OCI-LY1 (cell line): ENCODE data around the gene FXYD6.

Experiments used
- H2AFZ ChIP-seq: fragments of 200-600 bp; sonication (generic), shearing (Covaris generic); 2 replicates; pipeline ENCODE4 v1.6.0; 2014; ENCODE audit warnings: antibody characterized with exemption, mild to moderate bottlenecking, low read length
- H3F3A ChIP-seq: fragments of 200-600 bp; sonication (generic), shearing (Covaris generic); 2 replicates; pipeline ENCODE4 v1.6.0; 2014; ENCODE audit warnings: mild to moderate bottlenecking, antibody characterized with exemption, low read length, moderate library complexity; ENCODE audit not compliant: insufficient read depth
- H3K27ac ChIP-seq: fragments of 200-600 bp; sonication (generic); 2 replicates; pipeline ENCODE4 v1.5.1; 2014; ENCODE audit warnings: low read length, mixed run types, mild to moderate bottlenecking, low read depth; ENCODE audit not compliant: poor library complexity, severe bottlenecking
- H3K27me3 ChIP-seq: fragments of 200-600 bp; sonication (generic); 2 replicates; pipeline ENCODE4 v1.6.0; 2014; ENCODE audit warnings: antibody characterized with exemption, mild to moderate bottlenecking, low read length, moderate library complexity; ENCODE audit not compliant: insufficient read depth
- H3K36me3 ChIP-seq: fragments of 200-600 bp; sonication (generic); 2 replicates; pipeline ENCODE4 v1.6.1; 2014; ENCODE audit warnings: mild to moderate bottlenecking, antibody characterized with exemption, low read length, moderate library complexity, mixed read lengths; ENCODE audit not compliant: insufficient read depth
- H3K4me1 ChIP-seq: fragments of 200-600 bp; sonication (generic); 2 replicates; pipeline ENCODE4 v1.5.1; 2014; ENCODE audit warnings: mild to moderate bottlenecking, low read length, moderate library complexity; ENCODE audit not compliant: insufficient read depth, severe bottlenecking
- H3K4me2 ChIP-seq: fragments of 200-600 bp; sonication (generic), shearing (Covaris generic); 2 replicates; pipeline ENCODE4 v1.6.1; 2014; ENCODE audit warnings: low read length
- H3K4me3 ChIP-seq: fragments of 200-600 bp; sonication (generic); 2 replicates; pipeline ENCODE4 v1.5.1; 2014; ENCODE audit warnings: low read length, low read depth, mild to moderate bottlenecking, mixed read lengths; ENCODE audit not compliant: poor library complexity, severe bottlenecking
- H3K79me2 ChIP-seq: fragments of 200-600 bp; shearing (Covaris generic); 2 replicates; pipeline ENCODE4 v1.6.1; 2016; ENCODE audit warnings: mixed run types, low read length, mixed read lengths; ENCODE audit not compliant: insufficient read depth
- H3K9ac ChIP-seq: fragments of 200-600 bp; sonication (generic), shearing (Covaris generic); 2 replicates; pipeline ENCODE4 v1.6.1; 2014; ENCODE audit warnings: mild to moderate bottlenecking, low read length, mixed read lengths
- H3K9me2 ChIP-seq: fragments of 200-600 bp; sonication (generic), shearing (Covaris generic); 2 replicates; pipeline ENCODE4 v1.6.1; 2014; ENCODE audit warnings: low read depth, mild to moderate bottlenecking, low read length, mixed read lengths
- H3K9me3 ChIP-seq: fragments of 200-600 bp; shearing (Covaris generic); 2 replicates; pipeline ENCODE4 v1.6.1; 2014; ENCODE audit warnings: low read length, mixed read lengths
- H4K20me1 ChIP-seq: fragments of 200-600 bp; sonication (generic), shearing (Covaris generic); 2 replicates; pipeline ENCODE4 v1.6.0; 2016; ENCODE audit warnings: mild to moderate bottlenecking, low read length; ENCODE audit not compliant: insufficient read depth
- CTCF ChIP-seq: fragments of 200-600 bp; sonication (generic), shearing (Covaris generic); IDR thresholded peaks from 2 replicates; pipeline ENCODE4 v1.5.1; 2017; ENCODE audit warnings: mild to moderate bottlenecking, antibody characterized with exemption, low read length, moderate library complexity, mixed read lengths
- EZH2 ChIP-seq: fragments of 200-600 bp; sonication (generic), shearing (Covaris generic); IDR thresholded peaks from 2 replicates; pipeline ENCODE4 v1.8.0; 2017; ENCODE audit warnings: borderline replicate concordance, mixed run types, mild to moderate bottlenecking, antibody characterized with exemption, low read length, moderate library complexity, mixed read lengths

FXYD6 gene

GRCh38 chr11:117884994-117885393 lies 8.5 kb upstream of the FXYD6 start:
- Histone ChIP-seq H3K27ac (no peak overlapping the region), H3F3A (no peaks in the 10 kb centered on the region), H2AFZ (no peak overlapping the region), H3K4me3 (no peak overlapping the region), H3K79me2 (no peaks in the 10 kb centered on the region), H4K20me1 (no peaks in the 10 kb centered on the region), H3K9me2 (no peaks in the 10 kb centered on the region), H3K4me1 (no peaks in the 10 kb centered on the region), H3K4me2 (no peak overlapping the region), H3K9ac (no peak overlapping the region), H3K9me3 (no peaks in the 10 kb centered on the region), H3K36me3 (no peaks in the 10 kb centered on the region), H3K27me3 (no peaks in the 10 kb centered on the region; the same call in 1 of the 2 replicates)
- TF ChIP-seq CTCF, result no peak
- TF ChIP-seq EZH2, result no peak

- no peaks in the 10 kb centered on the region for H3K79me2 ChIP-seq
- no peak overlapping the region for H3K4me3 ChIP-seq
- no peaks in the 10 kb centered on the region for H3K9me2 ChIP-seq
- no peaks in the 10 kb centered on the region for H3K9me3 ChIP-seq
- no peaks in the 10 kb centered on the region for H3F3A ChIP-seq
- H4K20me1 ChIP-seq, result no peaks in the 10 kb centered on the region
- H3K27me3 ChIP-seq, result no peaks in the 10 kb centered on the region; the same call in 1 of the 2 replicates
- TF ChIP-seq EZH2 (no peak), CTCF (no peak)
- H3K36me3 ChIP-seq, result no peaks in the 10 kb centered on the region
- no peak overlapping the region for H3K27ac ChIP-seq
- H3K4me2 ChIP-seq, result no peak overlapping the region
- no peak overlapping the region for H2AFZ ChIP-seq
- no peaks in the 10 kb centered on the region for H3K4me1 ChIP-seq
- H3K9ac ChIP-seq, result no peak overlapping the region
Observed at GRCh38 chr11:117883063-117883462, 6.6 kb upstream of the FXYD6 start.

GRCh38 chr11:117882311-117882905 lies 6.0 kb upstream of the FXYD6 start:
- no peak overlapping the region for H2AFZ ChIP-seq
- H3K4me2 ChIP-seq, result no peak overlapping the region
- H3K36me3 ChIP-seq, result no peaks in the 10 kb centered on the region
- H3K4me3 ChIP-seq, result no peak overlapping the region
- H4K20me1 ChIP-seq, result no peaks in the 10 kb centered on the region
- H3K79me2 ChIP-seq, result no peaks in the 10 kb centered on the region
- H3K27ac ChIP-seq, result no peak overlapping the region
- H3K4me1 ChIP-seq, result no peaks in the 10 kb centered on the region
- H3K27me3 ChIP-seq, result no peaks in the 10 kb centered on the region; the same call in 1 of the 2 replicates
- no peaks in the 10 kb centered on the region for H3K9me3 ChIP-seq
- TF ChIP-seq EZH2 (no peak), CTCF (no peak)
- no peaks in the 10 kb centered on the region for H3F3A ChIP-seq
- H3K9ac ChIP-seq, result no peak overlapping the region
- no peaks in the 10 kb centered on the region for H3K9me2 ChIP-seq
